CD14-positive monocyte (primary cell): ENCODE measurements around the gene SIX2. TPM values are rescaled to one million over a fixed set of nuclear protein-coding genes. Genes with fewer than 3 reads are reported as not detected.

ENCODE experiments used
- DNase-seq, 3 donors: peaks; one replicate each; pipeline ENCODE4 v3.0.0-alpha.2; 2011 to 2022
- H2AFZ ChIP-seq: 2 replicates; pipeline ENCODE4 v1.6.0; 2012; ENCODE audit warnings: mild to moderate bottlenecking, low read depth, low read length, inconsistent platforms; ENCODE audit not compliant: insufficient read depth, poor library complexity, severe bottlenecking
- H3K27ac ChIP-seq, 2 donors: 1 replicate in 1 of 2; 2 replicates in 1 of 2; pipeline ENCODE4 v1.5.1; 2012 to 2013; ENCODE audit warnings: low read length in 2 of 2, control low read depth in 1 of 2, inconsistent platforms in 1 of 2, low read depth in 1 of 2, mild to moderate bottlenecking in 1 of 2
- H3K27me3 ChIP-seq, 2 donors: one replicate each; pipeline versions ENCODE4 v1.6.0 to v1.6.1; 2011 to 2013; ENCODE audit warnings: low read length in 2 of 2; ENCODE audit not compliant: control insufficient read depth in 2 of 2, insufficient read depth in 2 of 2
- H3K36me3 ChIP-seq, 2 donors: replicated peaks in 1 of 2; 1 replicate in 1 of 2; 2 replicates in 1 of 2; pipeline versions ENCODE4 v1.5.1 to v1.6.1; 2012 to 2013; ENCODE audit warnings: low read length in 2 of 2, control low read depth in 1 of 2, inconsistent platforms in 1 of 2, mild to moderate bottlenecking in 1 of 2; ENCODE audit not compliant: insufficient read depth in 2 of 2, control insufficient read depth in 1 of 2
- H3K4me1 ChIP-seq, 2 donors: 1 replicate in 1 of 2; 2 replicates in 1 of 2; pipeline versions ENCODE4 v1.5.1 to v1.6.1; 2012 to 2013; ENCODE audit warnings: low read length in 2 of 2, control low read depth in 1 of 2, inconsistent platforms in 1 of 2, mild to moderate bottlenecking in 1 of 2, moderate library complexity in 1 of 2; ENCODE audit not compliant: insufficient read depth in 2 of 2, control insufficient read depth in 1 of 2
- H3K4me2 ChIP-seq: replicated peaks from 2 replicates; pipeline ENCODE3; 2012; ENCODE audit warnings: low read length, moderate library complexity, mild to moderate bottlenecking; ENCODE audit not compliant: poor library complexity, severe bottlenecking; ENCODE audit errors: extremely low read depth
- H3K4me3 ChIP-seq, 3 experiments: fragments of 200-600 bp in 1 of 3; sonication (generic) in 1 of 3; replicated peaks in 1 of 3; 1 replicate in 2 of 3; 2 replicates in 1 of 3; pipeline ENCODE4 v1.5.1; 2011 to 2013; ENCODE audit warnings: low read length in 3 of 3, mild to moderate bottlenecking in 3 of 3, control low read depth in 2 of 3, low read depth in 2 of 3, inconsistent platforms in 1 of 3, moderate library complexity in 1 of 3
- H3K79me2 ChIP-seq: 2 replicates; pipeline ENCODE4 v1.6.0; 2012; ENCODE audit warnings: mild to moderate bottlenecking, control low read depth, inconsistent platforms, low read length, moderate library complexity; ENCODE audit not compliant: insufficient read depth
- H3K9ac ChIP-seq: 2 replicates; pipeline ENCODE4 v1.6.0; 2017; ENCODE audit warnings: low read length, mild to moderate bottlenecking; ENCODE audit not compliant: insufficient read depth, poor library complexity, severe bottlenecking
- H3K9me3 ChIP-seq, 2 donors: replicated peaks in 1 of 2; 1 replicate in 1 of 2; 2 replicates in 1 of 2; pipeline versions ENCODE4 v1.5.1 to v1.6.1; 2012 to 2013; ENCODE audit warnings: low read length in 2 of 2, control low read depth in 1 of 2; ENCODE audit not compliant: control insufficient read depth in 1 of 2, insufficient read depth in 1 of 2
- H4K20me1 ChIP-seq: 2 replicates; pipeline ENCODE4 v1.6.0; 2012; ENCODE audit warnings: mild to moderate bottlenecking, low read length, control low read depth, moderate library complexity; ENCODE audit not compliant: insufficient read depth
- H3K27ac Mint-ChIP-seq, 7 donors: one replicate each; pipeline ENCODE4 v1.8.0; 2020; ENCODE audit warnings: mild to moderate bottlenecking in 7 of 7, mixed read lengths in 7 of 7, moderate library complexity in 6 of 7, inconsistent platforms in 2 of 7
- H3K27me3 Mint-ChIP-seq, 3 donors: one replicate each; pipeline ENCODE4 v1.8.0; 2021 to 2022; ENCODE audit warnings: low read depth in 3 of 3, mild to moderate bottlenecking in 3 of 3, mixed read lengths in 3 of 3, moderate library complexity in 3 of 3, inconsistent platforms in 1 of 3
- H3K36me3 Mint-ChIP-seq, 2 donors: one replicate each; pipeline ENCODE4 v1.8.0; 2020; ENCODE audit warnings: mixed read lengths in 2 of 2, inconsistent platforms in 1 of 2, mild to moderate bottlenecking in 1 of 2
- H3K4me1 Mint-ChIP-seq: one replicate; pipeline ENCODE4 v1.8.0; 2020; ENCODE audit warnings: mild to moderate bottlenecking, mixed read lengths
- H3K4me3 Mint-ChIP-seq, 2 donors: one replicate each; pipeline ENCODE4 v1.8.0; 2020; ENCODE audit warnings: mild to moderate bottlenecking in 2 of 2, mixed read lengths in 2 of 2, moderate library complexity in 1 of 2
- H3K9me3 Mint-ChIP-seq, 7 donors: one replicate each; pipeline ENCODE4 v1.8.0; 2020 to 2022; ENCODE audit warnings: mixed read lengths in 7 of 7, mild to moderate bottlenecking in 6 of 7, moderate library complexity in 6 of 7, inconsistent platforms in 2 of 7
- WGBS: methylation state at CpG from one replicate; pipeline ENCODE4 v1.1.5; 2013; ENCODE audit warnings: missing lambda C conversion rate; ENCODE audit not compliant: insufficient coverage; 5-methylcytosine and 5-hydroxymethylcytosine counted together
- intact Hi-C, 2 donors: fragments of 100-400 bp; cut with micrococcal nuclease; formaldehyde crosslinking; loops; one replicate each; pipeline versions ENCODE4 v1.15.0 to v1.15.1; 2023
- polyA plus RNA-seq, 3 donors: library from polyadenylated mRNA; depleted of rRNA in 1 of 3; unstranded in 2 of 3; stranded (reverse) in 1 of 3; fragments of 300-500 nt in 2 of 3; fragments of >200 nt in 1 of 3; fragmentation: Illumina TruSeq in 2 of 3; gene quantifications; 1 replicate in 2 of 3; 2 replicates in 1 of 3; pipeline ENCODE4 v1.2.3, GENCODE V29; 2012 to 2021
- TF ChIP-seq, protein P1 (sequence below): fragments of 200-600 bp; IDR thresholded peaks from one replicate; pipeline ENCODE4 v1.8.0; 2022; ENCODE audit warnings: antibody characterized with exemption, mild to moderate bottlenecking

Gene SIX2
- polyA plus RNA-seq, 3 donors, result not detected

- Mint-ChIP-seq H3K4me1 (no peaks in the 10 kb centered on the region), H3K27me3 (peaks cover 17 to 43% (median 25%) of the 10 kb centered on the region in 3 donors), H3K4me3 (no peak overlapping the region), H3K9me3 (peaks cover 14 to 51% (median 36%) of the 10 kb centered on the region in 7 donors), H3K36me3 (no peaks in the 10 kb centered on the region), H3K27ac (no peak overlapping the region)
- Histone ChIP-seq H3K4me2 (no peak overlapping the region), H2AFZ (no peak overlapping the region), H3K27me3 (peaks cover 23% of the 10 kb centered on the region in 2 donors), H3K27ac (no peak overlapping the region), H3K79me2 (no peaks in the 10 kb centered on the region), H3K9ac (no peak overlapping the region), H3K36me3 (no peaks in the 10 kb centered on the region), H3K4me1 (no peaks in the 10 kb centered on the region), H3K4me3 (no peak overlapping the region), H4K20me1 (no peaks in the 10 kb centered on the region), H3K9me3 (peaks cover 16% of the 10 kb centered on the region in 2 donors)
- WGBS, result 92% methylated on average over 2 of the region's 2 CpGs
- intact Hi-C loops, result no loop called here
- DNase-seq, result no peak
- TF ChIP-seq, protein P1, sequence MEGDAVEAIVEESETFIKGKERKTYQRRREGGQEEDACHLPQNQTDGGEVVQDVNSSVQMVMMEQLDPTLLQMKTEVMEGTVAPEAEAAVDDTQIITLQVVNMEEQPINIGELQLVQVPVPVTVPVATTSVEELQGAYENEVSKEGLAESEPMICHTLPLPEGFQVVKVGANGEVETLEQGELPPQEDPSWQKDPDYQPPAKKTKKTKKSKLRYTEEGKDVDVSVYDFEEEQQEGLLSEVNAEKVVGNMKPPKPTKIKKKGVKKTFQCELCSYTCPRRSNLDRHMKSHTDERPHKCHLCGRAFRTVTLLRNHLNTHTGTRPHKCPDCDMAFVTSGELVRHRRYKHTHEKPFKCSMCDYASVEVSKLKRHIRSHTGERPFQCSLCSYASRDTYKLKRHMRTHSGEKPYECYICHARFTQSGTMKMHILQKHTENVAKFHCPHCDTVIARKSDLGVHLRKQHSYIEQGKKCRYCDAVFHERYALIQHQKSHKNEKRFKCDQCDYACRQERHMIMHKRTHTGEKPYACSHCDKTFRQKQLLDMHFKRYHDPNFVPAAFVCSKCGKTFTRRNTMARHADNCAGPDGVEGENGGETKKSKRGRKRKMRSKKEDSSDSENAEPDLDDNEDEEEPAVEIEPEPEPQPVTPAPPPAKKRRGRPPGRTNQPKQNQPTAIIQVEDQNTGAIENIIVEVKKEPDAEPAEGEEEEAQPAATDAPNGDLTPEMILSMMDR, result no peak
Measured at GRCh38 chr2:44989176-44989575, 20.1 kb downstream of the SIX2 start.

- Mint-ChIP-seq H3K9me3 (peaks cover 6 to 33% (median 25%) of the 10 kb centered on the region in 7 donors), H3K4me3 (no peak overlapping the region), H3K36me3 (no peaks in the 10 kb centered on the region), H3K27ac (no peak overlapping the region), H3K4me1 (peaks cover 3% of the 10 kb centered on the region), H3K27me3 (peaks cover 12 to 25% (median 21%) of the 10 kb centered on the region in 3 donors)
- no peaks in the 10 kb centered on the region for H3K4me1 ChIP-seq
- peaks cover 14 to 15% of the 10 kb centered on the region in 2 donors for H3K9me3 ChIP-seq
- no peaks in the 10 kb centered on the region for H3K36me3 ChIP-seq
- no peak overlapping the region for H3K27ac ChIP-seq
- TF ChIP-seq, protein P1, result no peak
- intact Hi-C loops, result loop anchor here (5.0 kb wide), 2 partner anchors 513 to 593 kb away; no protein-coding TSS in a partner anchor
- peaks cover 3 to 12% of the 10 kb centered on the region in 2 donors for H3K27me3 ChIP-seq
- H4K20me1 ChIP-seq, result no peaks in the 10 kb centered on the region
- no peak for DNase-seq
- no peaks in the 10 kb centered on the region for H3K79me2 ChIP-seq
- no peak overlapping the region for H2AFZ ChIP-seq
- no peak overlapping the region for H3K4me2 ChIP-seq
- no peak overlapping the region for H3K4me3 ChIP-seq
- no peak overlapping the region for H3K9ac ChIP-seq
- WGBS, result 86% methylated on average over 4 of the region's 9 CpGs
Measured at GRCh38 chr2:44983836-44984604, 25.2 kb downstream of the SIX2 start.
